ENCODE data around the gene CLSTN3.

The CLSTN3 gene

DNA sequence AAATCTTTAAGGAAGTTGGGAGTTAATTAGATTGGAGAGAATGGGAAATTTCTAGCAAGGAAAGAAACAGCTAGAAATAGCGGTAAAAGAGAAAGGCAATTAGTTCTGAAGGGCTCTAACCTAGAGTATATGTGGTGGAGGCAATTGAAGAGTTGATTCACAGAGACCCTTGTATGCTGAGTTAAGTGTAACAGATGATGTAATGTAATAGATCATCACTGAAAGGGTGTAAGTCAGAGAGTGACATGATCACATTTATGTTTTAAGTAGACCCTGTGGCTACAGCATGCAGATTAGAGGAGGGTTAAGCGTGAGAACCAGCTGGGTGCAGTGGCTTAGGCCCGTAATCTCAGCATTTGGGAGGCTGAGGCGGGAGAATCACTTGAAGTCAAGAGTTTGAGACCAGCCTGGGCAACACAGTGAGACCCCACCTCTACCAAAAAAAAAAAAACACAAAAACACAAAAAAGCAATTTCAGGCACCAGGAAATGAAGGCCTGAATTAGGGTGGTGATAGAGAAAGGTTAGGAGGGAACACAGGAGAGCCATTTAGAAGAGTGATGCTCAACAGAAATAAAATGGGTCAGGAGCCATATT lies 4.4 kb upstream of the CLSTN3 start:
- no peak for DNase-seq

DNA sequence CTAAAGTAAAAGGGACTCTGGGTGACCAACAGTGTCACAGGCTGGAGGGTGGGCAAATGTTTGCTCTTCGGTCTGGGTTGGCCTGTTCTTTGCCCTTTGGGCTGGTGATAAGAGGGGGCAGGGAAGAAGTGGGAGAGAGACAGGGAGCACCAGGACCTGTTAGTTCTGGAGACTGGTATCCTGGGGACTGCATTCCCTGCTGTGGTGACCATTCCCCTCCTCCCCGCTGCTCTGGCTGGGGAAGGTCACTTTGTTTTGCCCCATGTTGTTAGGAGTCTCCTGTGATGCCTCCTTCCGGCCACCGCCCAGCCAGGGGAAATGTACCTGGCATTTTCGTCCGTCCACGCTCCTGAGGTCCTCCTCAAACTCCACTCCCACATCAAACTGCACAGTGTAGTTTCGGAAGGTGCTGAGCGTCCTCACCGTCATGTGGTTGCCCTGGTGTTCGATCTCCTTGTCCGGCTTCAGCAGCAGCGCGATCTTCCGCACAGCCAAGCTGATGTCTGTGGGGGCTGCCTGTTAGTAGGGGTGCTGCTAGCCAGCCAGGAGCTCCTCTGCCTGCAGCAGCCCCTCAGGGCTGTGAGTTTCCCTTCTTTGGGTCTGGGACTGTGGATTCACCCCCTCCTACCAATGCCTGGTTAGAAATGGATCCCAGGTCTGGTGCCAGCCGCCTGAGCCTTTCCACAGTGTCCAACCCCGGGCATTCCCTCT lies 2.1 kb upstream of the CLSTN3 start:
- no peak for DNase-seq

- no peak for DNase-seq
Observed at GRCh38 chr12:7128681-7129286, 1.4 kb upstream of the CLSTN3 start, which contains the start of gene RBP5. TSS of gene RBP5 (minus strand) at chr12:7128889. CDS start at chr12:7128775, 114 bp downstream.

GRCh38 chr12:7129287-7129871 lies 792 bp upstream of the CLSTN3 start:
- DNase-seq, result no peak

GRCh38 chr12:7130701-7131501 lies 730 bp downstream of the CLSTN3 start:
- DNase-seq, result peak in 28 of 51 donors; percentile 4 to 65 (median 30)

DNA sequence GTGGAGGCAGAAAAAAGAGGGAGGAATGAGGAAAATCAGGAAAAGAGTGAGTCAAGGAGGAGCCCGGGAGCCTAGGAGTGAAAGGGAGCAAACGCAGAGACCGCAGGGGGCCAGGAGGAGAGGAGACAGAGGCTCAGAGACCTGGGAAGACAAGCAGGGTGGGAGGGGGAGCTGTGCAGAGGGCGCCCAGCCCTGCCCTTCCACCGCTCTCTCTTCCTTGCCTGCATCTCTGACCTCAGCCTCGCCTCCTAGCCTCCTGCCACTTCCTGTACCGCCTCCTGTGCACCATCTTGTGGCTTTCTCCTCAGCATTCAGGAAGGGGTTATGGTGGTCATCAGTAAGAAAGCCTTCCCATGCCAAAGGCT lies 1.3 kb downstream of the CLSTN3 start:
- peak in 1 of 51 donors; percentile 5 for DNase-seq

- no peak for DNase-seq
Observed at GRCh38 chr12:7134396-7135166, 4.4 kb downstream of the CLSTN3 start.

GRCh38 chr12:7136071-7136470 lies 5.9 kb downstream of the CLSTN3 start:
- no peak for DNase-seq

DNA sequence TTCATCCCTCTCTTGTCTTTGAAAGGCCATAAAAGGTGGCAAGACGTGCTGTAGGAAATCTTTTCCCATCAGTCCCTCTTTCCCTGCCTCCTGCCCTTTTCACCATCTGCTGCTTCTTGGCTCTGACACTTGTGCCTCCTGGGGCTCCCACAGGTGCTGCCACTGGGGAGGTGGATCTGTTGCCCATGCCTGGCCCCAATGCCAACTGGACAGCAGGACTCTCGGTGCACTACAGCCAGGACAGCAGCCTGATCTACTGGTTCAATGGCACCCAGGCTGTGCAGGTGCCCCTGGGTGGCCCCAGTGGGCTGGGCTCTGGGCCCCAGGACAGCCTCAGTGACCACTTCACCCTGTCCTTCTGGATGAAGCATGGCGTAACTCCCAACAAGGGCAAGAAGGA lies 6.5 kb downstream of the CLSTN3 start:
- DNase-seq, result no peak

GRCh38 chr12:7137908-7138307 lies 7.7 kb downstream of the CLSTN3 start:
- DNase-seq, result no peak

DNA sequence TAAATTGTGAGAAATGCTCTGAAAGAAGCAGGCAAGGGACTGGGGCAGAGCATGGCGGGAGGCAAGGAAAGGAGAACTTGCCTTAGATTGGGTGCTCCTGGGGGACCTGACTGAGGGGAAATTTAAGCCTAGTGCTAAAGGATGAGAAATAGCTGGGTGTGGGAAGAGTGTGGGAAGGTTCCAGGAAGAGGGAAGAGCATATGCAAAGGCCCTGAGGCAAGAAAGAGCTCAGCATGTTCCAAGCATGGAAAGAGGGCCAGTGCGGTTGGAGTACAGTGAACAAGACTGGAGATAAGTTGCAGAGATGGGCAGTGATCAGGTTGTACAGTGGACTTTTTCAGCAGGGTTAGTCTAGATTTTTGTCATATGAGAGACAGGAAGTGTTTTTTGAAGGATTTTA lies 9.0 kb downstream of the CLSTN3 start:
- DNase-seq, result no peak

DNA sequence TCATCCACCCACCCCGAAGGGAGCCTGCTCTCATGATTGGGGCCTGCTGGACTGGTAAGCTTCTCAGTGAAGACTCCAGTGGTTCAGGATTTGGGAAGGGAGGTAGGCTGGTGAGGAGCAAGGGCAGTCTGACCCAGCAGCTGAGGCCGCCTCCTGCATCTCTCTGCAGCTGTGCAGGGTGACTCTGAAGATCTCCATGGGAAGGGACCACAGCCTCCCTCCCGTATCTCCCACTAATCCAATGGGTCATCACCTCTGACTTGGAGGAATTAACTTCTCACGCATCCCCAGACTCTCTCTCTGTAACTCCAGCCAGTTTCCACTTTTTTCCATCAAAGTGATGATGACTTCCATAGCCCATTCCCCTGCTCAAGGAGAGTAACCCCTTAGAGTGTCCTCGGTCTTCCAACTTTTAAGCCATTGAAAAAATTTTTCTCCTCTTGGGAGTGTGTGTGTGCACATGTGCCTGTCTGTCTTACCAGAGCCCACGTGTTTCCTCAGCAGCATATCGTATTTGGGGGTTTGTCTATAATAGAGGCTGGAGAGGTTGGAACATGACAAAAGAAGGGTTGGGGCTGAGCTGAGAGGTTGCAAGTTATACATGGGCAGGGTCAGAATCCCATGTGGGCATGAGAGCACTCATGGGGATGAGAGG lies 11.3 kb downstream of the CLSTN3 start:
- no peak for DNase-seq

DNA sequence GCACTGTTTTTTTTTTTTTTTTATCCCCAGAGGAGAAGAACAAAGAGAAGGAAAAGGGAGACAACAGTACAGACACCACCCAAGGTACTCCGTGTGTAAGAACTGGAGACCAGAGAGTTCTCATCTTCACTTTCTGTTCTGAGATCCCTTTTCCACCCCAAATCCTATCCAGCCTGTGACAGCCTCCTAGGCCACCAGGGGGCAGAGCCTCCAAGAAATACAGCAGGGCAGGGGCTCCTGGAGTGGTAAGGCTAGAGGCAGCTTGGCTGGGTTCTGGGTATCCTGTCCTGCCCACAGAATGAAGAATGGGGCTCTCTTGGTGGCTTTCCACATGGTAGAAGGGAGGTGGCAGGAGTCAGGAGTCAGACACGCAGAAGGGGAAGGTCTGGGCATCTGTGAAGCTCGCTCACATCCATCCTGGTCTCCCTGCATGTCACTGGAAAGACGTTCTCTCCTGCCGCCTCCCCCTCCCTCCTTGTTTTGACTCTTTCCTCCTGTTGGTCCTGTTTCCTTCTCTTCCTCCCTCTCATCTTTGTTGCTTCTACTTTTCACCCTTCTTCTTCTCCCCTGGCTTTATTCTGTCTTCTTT lies 12.0 kb downstream of the CLSTN3 start:
- DNase-seq, result peak in 10 of 51 donors; percentile 6 to 27 (median 14)

GRCh38 chr12:7142809-7143465 lies 12.8 kb downstream of the CLSTN3 start:
- no peak for DNase-seq

DNA sequence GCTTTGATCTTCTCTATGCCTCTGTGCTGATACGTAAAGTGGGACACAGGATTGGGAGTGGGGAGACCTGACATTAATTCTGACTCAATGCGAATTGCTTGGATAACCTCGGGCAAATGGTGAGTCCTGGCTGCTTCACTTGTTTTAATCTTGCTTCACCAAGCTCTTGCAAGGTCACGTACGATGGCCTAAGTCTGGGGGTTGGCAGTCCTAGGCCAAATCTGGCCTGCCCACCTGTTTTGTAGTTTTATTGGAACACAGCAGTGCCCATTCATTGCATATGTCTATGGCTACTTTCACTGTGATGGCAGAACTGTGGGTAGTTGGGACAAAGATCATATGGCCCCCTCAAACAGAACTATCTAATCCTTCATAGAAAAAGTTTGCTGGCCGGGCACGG lies 13.4 kb downstream of the CLSTN3 start:
- no peak for DNase-seq

GRCh38 chr12:7144414-7145120 lies 14.4 kb downstream of the CLSTN3 start:
- DNase-seq, result no peak

DNA sequence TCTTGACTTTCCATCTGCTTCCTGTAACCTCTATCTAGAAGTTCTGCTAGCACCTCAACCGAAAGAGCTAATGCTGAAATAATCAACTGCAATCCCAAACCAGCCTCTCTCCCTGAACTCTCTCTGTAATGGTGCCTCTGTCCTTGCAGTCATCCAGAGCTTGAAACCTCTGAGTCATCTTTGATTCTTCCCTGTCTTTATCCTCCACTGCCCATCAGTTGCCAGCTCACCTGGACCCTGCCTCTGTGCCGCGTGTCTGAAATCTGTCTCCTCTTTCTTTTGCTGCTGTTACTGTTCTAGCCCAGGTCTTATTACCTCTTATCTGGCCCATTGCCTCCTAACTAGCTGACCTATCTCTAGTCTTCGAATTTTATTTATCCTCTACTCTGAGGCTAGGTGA lies 15.5 kb downstream of the CLSTN3 start:
- DNase-seq, result no peak

DNA sequence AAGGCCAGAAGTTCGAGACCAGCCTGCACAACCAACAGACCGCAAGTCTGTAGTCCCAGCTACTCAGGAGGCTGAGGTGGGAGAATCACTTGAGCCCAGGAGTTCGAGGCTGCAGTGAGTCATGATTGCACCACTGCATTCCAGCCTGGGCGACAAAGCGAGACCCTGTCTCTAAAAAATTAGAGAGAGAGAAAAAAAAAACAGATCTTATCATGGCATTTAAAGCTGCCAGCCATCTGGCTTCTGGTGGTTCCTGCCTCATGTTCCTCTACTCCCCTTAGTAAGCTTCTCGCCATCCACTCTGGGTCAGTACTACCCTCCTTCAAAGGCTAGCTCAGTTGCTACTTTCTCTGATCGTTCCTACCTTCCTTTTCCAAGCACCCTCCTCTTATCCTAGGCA lies 16.1 kb downstream of the CLSTN3 start:
- no peak for DNase-seq

DNA sequence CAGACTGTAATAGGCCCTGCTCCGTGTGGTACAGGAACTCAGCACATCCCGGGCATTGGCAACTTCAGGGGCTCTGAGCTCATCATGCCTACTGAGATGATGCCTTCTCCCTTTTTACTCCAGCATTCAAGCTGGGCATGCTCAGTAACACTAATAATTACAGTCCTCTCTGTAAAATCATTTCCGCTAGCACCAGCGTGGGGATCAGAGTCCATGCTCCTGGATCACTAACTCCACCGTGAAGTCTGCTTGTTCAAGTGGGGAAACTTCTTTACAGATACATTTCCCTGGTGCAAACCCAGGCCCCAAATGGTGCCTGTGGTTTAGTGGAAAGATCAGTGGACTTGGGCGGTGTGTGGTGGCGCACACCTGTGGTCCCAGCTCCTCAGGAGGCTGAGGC lies 16.7 kb downstream of the CLSTN3 start:
- DNase-seq, result no peak

Measured in hypothalamus (tissue), 51 donors.